CD14-positive monocyte (primary cell): Measurements from ENCODE around the gene LASP1NB.

ENCODE experiments used
- DNase-seq, 3 donors: peaks; one replicate each; pipeline ENCODE4 v3.0.0-alpha.2; 2011 to 2022
- H2AFZ ChIP-seq: 2 replicates; pipeline ENCODE4 v1.6.0; 2012; ENCODE audit warnings: mild to moderate bottlenecking, low read depth, low read length, inconsistent platforms; ENCODE audit not compliant: insufficient read depth, poor library complexity, severe bottlenecking
- H3K27ac ChIP-seq, 2 donors: 1 replicate in 1 of 2; 2 replicates in 1 of 2; pipeline ENCODE4 v1.5.1; 2012 to 2013; ENCODE audit warnings: low read length in 2 of 2, control low read depth in 1 of 2, inconsistent platforms in 1 of 2, low read depth in 1 of 2, mild to moderate bottlenecking in 1 of 2
- H3K27me3 ChIP-seq, 2 donors: one replicate each; pipeline versions ENCODE4 v1.6.0 to v1.6.1; 2011 to 2013; ENCODE audit warnings: low read length in 2 of 2; ENCODE audit not compliant: control insufficient read depth in 2 of 2, insufficient read depth in 2 of 2
- H3K36me3 ChIP-seq, 2 donors: replicated peaks in 1 of 2; 1 replicate in 1 of 2; 2 replicates in 1 of 2; pipeline versions ENCODE4 v1.5.1 to v1.6.1; 2012 to 2013; ENCODE audit warnings: low read length in 2 of 2, control low read depth in 1 of 2, inconsistent platforms in 1 of 2, mild to moderate bottlenecking in 1 of 2; ENCODE audit not compliant: insufficient read depth in 2 of 2, control insufficient read depth in 1 of 2
- H3K4me1 ChIP-seq, 2 donors: 1 replicate in 1 of 2; 2 replicates in 1 of 2; pipeline versions ENCODE4 v1.5.1 to v1.6.1; 2012 to 2013; ENCODE audit warnings: low read length in 2 of 2, control low read depth in 1 of 2, inconsistent platforms in 1 of 2, mild to moderate bottlenecking in 1 of 2, moderate library complexity in 1 of 2; ENCODE audit not compliant: insufficient read depth in 2 of 2, control insufficient read depth in 1 of 2
- H3K4me2 ChIP-seq: replicated peaks from 2 replicates; pipeline ENCODE3; 2012; ENCODE audit warnings: low read length, moderate library complexity, mild to moderate bottlenecking; ENCODE audit not compliant: poor library complexity, severe bottlenecking; ENCODE audit errors: extremely low read depth
- H3K4me3 ChIP-seq, 3 experiments: fragments of 200-600 bp in 1 of 3; sonication (generic) in 1 of 3; replicated peaks in 1 of 3; 1 replicate in 2 of 3; 2 replicates in 1 of 3; pipeline ENCODE4 v1.5.1; 2011 to 2013; ENCODE audit warnings: low read length in 3 of 3, mild to moderate bottlenecking in 3 of 3, control low read depth in 2 of 3, low read depth in 2 of 3, inconsistent platforms in 1 of 3, moderate library complexity in 1 of 3
- H3K79me2 ChIP-seq: 2 replicates; pipeline ENCODE4 v1.6.0; 2012; ENCODE audit warnings: mild to moderate bottlenecking, control low read depth, inconsistent platforms, low read length, moderate library complexity; ENCODE audit not compliant: insufficient read depth
- H3K9ac ChIP-seq: 2 replicates; pipeline ENCODE4 v1.6.0; 2017; ENCODE audit warnings: low read length, mild to moderate bottlenecking; ENCODE audit not compliant: insufficient read depth, poor library complexity, severe bottlenecking
- H3K9me3 ChIP-seq, 2 donors: replicated peaks in 1 of 2; 1 replicate in 1 of 2; 2 replicates in 1 of 2; pipeline versions ENCODE4 v1.5.1 to v1.6.1; 2012 to 2013; ENCODE audit warnings: low read length in 2 of 2, control low read depth in 1 of 2; ENCODE audit not compliant: control insufficient read depth in 1 of 2, insufficient read depth in 1 of 2
- H4K20me1 ChIP-seq: 2 replicates; pipeline ENCODE4 v1.6.0; 2012; ENCODE audit warnings: mild to moderate bottlenecking, low read length, control low read depth, moderate library complexity; ENCODE audit not compliant: insufficient read depth
- H3K27ac Mint-ChIP-seq, 7 donors: one replicate each; pipeline ENCODE4 v1.8.0; 2020; ENCODE audit warnings: mild to moderate bottlenecking in 7 of 7, mixed read lengths in 7 of 7, moderate library complexity in 6 of 7, inconsistent platforms in 2 of 7
- H3K27me3 Mint-ChIP-seq, 3 donors: one replicate each; pipeline ENCODE4 v1.8.0; 2021 to 2022; ENCODE audit warnings: low read depth in 3 of 3, mild to moderate bottlenecking in 3 of 3, mixed read lengths in 3 of 3, moderate library complexity in 3 of 3, inconsistent platforms in 1 of 3
- H3K36me3 Mint-ChIP-seq, 2 donors: one replicate each; pipeline ENCODE4 v1.8.0; 2020; ENCODE audit warnings: mixed read lengths in 2 of 2, inconsistent platforms in 1 of 2, mild to moderate bottlenecking in 1 of 2
- H3K4me1 Mint-ChIP-seq: one replicate; pipeline ENCODE4 v1.8.0; 2020; ENCODE audit warnings: mild to moderate bottlenecking, mixed read lengths
- H3K4me3 Mint-ChIP-seq, 2 donors: one replicate each; pipeline ENCODE4 v1.8.0; 2020; ENCODE audit warnings: mild to moderate bottlenecking in 2 of 2, mixed read lengths in 2 of 2, moderate library complexity in 1 of 2
- H3K9me3 Mint-ChIP-seq, 7 donors: one replicate each; pipeline ENCODE4 v1.8.0; 2020 to 2022; ENCODE audit warnings: mixed read lengths in 7 of 7, mild to moderate bottlenecking in 6 of 7, moderate library complexity in 6 of 7, inconsistent platforms in 2 of 7
- CTCF ChIP-seq: fragments of 200-600 bp; IDR thresholded peaks from one replicate; pipeline ENCODE4 v1.8.0; 2022; ENCODE audit warnings: antibody characterized with exemption, mild to moderate bottlenecking
- WGBS: methylation state at CpG from one replicate; pipeline ENCODE4 v1.1.5; 2013; ENCODE audit warnings: missing lambda C conversion rate; ENCODE audit not compliant: insufficient coverage; 5-methylcytosine and 5-hydroxymethylcytosine counted together
- intact Hi-C, 2 donors: fragments of 100-400 bp; cut with micrococcal nuclease; formaldehyde crosslinking; loops; one replicate each; pipeline versions ENCODE4 v1.15.0 to v1.15.1; 2023

LASP1NB gene

GRCh38 chr17:38906460-38907228 lies 18.8 kb upstream of the LASP1NB start:
- H3K4me3 Mint-ChIP-seq = no peak overlapping the region

More at GRCh38 chr17:38906460-38907228, 18.8 kb upstream of the LASP1NB start:
- H3K9ac ChIP-seq = peak overlapping the region; percentile 59
- Mint-ChIP-seq H3K27me3 (no peaks in the 10 kb centered on the region), H3K36me3 (peaks cover 46 to 76% of the 10 kb centered on the region in 2 donors), H3K4me1 (peaks cover 43% of the 10 kb centered on the region), H3K27ac (peak overlapping the region; percentile 46 to 89 (median 83)), H3K9me3 (peaks cover 0 to 2% (median 0%) of the 10 kb centered on the region in 7 donors)
- no peak overlapping the region for H2AFZ ChIP-seq
- H3K27me3 ChIP-seq = no peaks in the 10 kb centered on the region
- peaks cover 97% of the 10 kb centered on the region for H4K20me1 ChIP-seq
- intact Hi-C loops = loop anchor here in 1 of 2 donors (5.0 to 10.0 kb wide), 2 partner anchors 34 to 52 kb away; partner anchors contain the start of genes LASP1 and RPL23
- no peak for TF ChIP-seq CTCF
- H3K27ac ChIP-seq = peak overlapping the region; percentile 48 to 79
- H3K4me2 ChIP-seq = peak overlapping the region; percentile 31
- WGBS = 43% methylated on average over 5 of the region's 7 CpGs
- peaks cover 45 to 76% of the 10 kb centered on the region in 2 donors for H3K36me3 ChIP-seq
- H3K79me2 ChIP-seq = peaks cover 99% of the 10 kb centered on the region
- no peaks in the 10 kb centered on the region for H3K9me3 ChIP-seq
- no peak overlapping the region for H3K4me3 ChIP-seq
- DNase-seq = peak; percentile 14 to 69 (median 25)
- H3K4me1 ChIP-seq = peaks cover 25 to 27% of the 10 kb centered on the region in 2 donors
